GM12801 (cell line): ENCODE measurements around the gene CYB561D2.

Experiments used
- TF ChIP-seq, protein P1 (sequence below): IDR thresholded peaks from one replicate; pipeline ENCODE4 v1.5.1; 2011; ENCODE audit warnings: control low read depth; ENCODE audit not compliant: insufficient read length; ENCODE audit errors: extremely low read depth

Gene CYB561D2

DNA sequence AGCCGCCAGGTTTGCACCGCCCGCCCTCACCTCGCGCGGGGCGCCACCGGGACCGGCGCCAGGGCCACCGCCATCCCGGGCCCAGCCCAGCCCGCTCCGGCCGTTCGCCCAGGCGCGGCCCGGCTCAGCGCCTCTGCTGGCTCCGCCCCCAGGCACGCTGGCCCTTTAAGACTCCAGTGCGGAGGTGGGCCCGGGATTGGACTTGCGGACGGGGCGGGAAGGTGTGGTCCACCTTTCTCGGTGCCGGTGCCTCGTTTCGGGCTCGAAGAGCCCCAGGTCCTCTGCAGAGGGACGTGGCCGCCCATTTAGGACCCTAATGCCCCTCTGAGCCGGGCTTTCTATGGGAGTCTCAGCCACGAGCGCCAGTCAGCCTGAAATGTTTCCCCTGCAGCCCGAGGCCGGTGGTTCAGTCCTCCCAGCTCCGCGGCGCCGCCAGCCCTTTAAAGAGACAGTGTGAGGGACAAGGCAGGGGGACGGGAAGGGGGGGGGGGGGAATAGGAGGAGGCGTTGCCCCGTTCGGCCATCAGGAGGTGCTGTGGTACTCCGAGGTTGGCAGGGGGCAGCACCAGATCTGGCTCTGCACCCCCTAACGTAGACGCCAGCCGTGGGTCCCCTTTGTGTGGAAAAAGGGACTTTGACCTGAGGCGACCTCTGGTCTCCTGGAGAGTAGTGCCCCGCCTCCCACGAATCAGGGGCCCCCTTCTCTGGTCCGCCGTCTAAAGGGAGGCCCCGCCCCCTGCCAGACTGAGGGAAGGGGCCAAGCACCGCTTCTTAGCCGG is 29.1 kb upstream of the CYB561D2 start:
- TF ChIP-seq, protein P1, sequence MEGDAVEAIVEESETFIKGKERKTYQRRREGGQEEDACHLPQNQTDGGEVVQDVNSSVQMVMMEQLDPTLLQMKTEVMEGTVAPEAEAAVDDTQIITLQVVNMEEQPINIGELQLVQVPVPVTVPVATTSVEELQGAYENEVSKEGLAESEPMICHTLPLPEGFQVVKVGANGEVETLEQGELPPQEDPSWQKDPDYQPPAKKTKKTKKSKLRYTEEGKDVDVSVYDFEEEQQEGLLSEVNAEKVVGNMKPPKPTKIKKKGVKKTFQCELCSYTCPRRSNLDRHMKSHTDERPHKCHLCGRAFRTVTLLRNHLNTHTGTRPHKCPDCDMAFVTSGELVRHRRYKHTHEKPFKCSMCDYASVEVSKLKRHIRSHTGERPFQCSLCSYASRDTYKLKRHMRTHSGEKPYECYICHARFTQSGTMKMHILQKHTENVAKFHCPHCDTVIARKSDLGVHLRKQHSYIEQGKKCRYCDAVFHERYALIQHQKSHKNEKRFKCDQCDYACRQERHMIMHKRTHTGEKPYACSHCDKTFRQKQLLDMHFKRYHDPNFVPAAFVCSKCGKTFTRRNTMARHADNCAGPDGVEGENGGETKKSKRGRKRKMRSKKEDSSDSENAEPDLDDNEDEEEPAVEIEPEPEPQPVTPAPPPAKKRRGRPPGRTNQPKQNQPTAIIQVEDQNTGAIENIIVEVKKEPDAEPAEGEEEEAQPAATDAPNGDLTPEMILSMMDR = no peak

DNA sequence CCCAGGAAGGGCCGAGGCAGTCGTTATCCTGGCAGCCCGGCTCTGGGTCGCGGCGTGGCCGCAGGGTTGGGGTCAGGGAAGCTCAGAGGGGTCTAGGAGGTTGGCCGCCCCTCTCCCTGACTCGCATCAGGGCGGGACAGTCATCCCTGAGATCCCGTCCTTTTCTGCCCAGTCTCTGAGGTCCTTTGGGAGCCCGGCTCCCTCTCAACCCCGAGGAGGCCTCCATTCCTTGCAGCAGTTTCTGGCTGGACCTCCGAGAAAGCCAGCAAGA is 28.6 kb upstream of the CYB561D2 start:
- TF ChIP-seq, protein P1 = no peak

DNA sequence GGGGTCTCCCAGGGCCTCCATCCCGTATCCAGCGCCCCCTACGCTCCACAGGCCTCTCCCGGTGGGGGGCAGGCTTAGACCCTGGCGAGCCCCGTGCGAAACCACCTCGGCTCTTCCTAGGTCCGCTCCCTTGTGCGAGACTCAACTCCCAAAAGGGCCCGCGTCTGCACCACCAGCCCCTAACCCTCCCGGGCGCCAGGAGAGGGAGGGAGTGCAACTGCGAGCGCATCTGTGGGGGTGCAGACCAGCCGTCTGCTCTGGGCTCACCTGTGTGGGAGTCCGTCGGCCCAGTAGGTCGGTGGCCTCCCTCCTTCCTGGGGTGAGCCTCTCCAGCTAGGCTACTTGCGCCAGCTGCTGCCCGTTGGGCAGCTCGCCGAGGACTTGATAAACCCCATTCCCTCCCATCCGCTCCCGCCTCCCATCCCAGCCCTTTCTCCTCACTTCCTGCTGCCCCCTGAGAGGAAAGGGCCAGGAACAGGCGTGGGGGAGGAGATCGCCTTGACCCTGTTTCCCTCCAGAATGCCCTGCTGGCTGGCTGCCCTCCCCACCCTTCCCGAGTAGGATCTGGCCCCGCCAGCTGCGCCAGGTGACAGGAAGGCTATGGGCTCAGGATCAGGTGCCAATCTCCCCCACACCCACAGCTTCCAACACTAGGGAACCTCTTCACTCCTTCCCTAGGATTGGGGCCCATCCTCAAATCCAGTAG is 28.1 kb upstream of the CYB561D2 start, which contains the start of gene HYAL2:
Gene HYAL2 (minus strand): TSS at position 360 of the 706 bp plus-strand sequence. CDS start 2,256 bp downstream, outside the sequence.
- TF ChIP-seq, protein P1 = no peak

DNA sequence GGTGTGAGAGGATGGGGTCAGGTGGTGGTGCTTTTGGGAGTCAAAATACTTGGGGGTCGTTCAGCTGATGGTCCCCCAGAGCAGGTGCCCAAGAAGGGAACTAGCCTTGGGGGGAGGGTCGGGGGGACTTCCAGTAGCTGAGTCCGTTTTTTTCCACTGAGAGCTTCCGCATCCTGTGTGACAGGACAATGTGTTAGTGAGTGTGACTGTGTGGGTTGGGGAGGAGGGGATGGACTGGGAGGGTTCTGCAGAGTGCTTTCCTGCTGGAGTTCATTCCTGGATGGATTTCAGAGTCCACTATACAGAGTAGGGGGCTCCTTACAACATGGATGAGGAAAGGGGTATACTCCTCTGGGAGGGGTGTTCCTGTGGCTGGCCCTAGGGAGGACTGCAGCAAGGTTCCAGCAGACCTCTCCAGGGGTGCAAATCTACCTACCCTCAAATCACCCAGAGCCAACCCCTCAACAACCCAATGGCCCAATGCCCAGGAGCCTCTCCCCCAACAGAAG is 27.5 kb upstream of the CYB561D2 start:
- TF ChIP-seq, protein P1 = no peak

DNA sequence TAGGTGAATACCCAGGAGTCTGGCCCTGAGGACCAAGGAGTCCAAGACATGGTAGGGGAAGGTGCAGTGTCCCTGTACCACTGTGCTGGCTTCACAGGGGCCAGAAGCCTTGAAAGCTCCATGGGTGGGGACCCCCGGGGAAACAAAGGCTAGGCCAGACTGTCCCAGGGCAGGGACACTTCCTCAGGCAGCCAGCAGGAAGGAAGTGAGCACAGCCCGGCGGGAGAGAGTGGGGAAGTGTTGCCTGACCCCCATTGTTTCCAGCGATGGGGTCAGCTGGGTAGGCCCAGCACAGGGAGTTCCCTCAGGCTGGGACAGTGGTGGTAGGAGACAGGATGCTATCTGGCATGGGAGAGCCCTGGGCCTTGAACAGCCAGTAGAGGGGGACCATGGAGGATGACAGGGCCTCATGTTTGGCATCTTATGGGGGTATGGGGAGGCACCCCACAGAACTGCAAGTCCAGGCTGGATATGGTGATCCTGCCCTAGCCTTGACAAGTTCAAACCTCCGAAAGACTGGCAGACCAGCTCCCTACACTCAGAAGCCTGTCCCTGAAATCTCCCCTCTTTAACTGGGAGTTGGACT is 27.0 kb upstream of the CYB561D2 start:
- TF ChIP-seq, protein P1 = no peak

DNA sequence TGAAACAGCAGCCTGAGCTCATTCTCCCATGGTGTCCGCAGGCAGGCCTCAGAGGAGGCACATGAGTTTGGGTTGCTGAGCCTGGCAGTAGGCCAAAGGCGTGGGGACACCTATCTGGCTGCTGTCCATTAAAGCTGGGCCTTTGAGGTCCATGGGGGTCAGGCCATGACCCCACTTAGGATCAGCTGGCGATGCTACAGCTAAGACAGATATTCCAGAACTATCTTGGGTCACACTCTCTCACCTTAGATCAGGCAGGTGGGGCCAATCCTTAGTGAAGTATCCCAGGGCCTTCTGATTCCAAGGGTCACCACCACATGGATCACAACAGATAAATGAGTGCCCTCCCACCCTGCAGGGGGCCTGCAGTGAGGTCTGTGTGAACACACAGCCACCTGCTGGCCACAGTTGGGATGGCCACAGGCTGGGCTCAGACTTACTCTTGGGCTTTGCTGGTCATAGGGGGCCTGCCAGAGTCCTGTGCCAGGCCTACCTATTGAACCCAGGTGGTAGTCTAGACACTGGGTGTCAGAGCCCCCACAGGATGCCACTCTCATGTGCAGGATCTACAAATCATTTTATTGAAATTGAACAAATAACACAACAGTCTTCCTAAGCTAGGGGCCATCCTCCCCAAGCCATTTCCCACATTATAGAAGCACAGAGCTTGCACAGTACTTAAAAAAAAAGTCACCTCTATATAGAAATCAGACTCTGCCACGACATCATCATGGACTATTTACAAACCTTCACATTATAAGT is 26.1 kb upstream of the CYB561D2 start:
- TF ChIP-seq, protein P1 = no peak

DNA sequence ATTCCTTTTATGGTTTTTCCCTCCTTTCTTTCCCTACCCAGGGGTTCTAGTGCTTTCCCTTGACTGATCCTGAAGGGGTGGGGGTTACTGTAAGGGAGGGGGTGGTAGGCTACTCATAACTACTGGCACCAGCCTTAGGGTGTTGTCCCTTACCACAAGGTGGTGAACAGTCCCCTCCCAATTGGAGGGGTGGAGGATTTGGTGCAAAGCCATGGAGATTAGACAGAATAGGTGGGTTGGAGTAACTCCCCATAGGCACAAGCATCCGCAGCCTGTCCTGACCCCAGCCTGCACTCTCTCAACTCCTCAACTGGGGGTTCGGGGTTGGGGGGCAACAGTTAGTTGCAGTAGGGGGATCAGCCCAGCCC is 25.6 kb upstream of the CYB561D2 start:
- TF ChIP-seq, protein P1 = no peak
